Stimulated activated CD8-positive, alpha-beta memory T cell treated with anti-CD3 and anti-CD28 coated beads, Interleukin-2, amount 100 ng/mL, for 48 hours (primary cell): ENCODE results near the gene COL23A1.

Source experiments
- DNase-seq, 2 donors: peaks; one replicate each; pipeline ENCODE4 v3.0.0-alpha.2; 2020; ENCODE audit warnings: low read depth in 2 of 2

COL23A1 gene

GRCh38 chr5:178284093-178284675 is 306.0 kb downstream of the COL23A1 start:
- DNase-seq, result no peak

- no peak for DNase-seq
Observed at GRCh38 chr5:178283520-178283919, 306.7 kb downstream of the COL23A1 start.

GRCh38 chr5:178282391-178282790 is 307.8 kb downstream of the COL23A1 start:
- no peak for DNase-seq

GRCh38 chr5:178281331-178281730 is 308.9 kb downstream of the COL23A1 start:
- DNase-seq, result no peak

- no peak for DNase-seq
Observed at GRCh38 chr5:178280631-178281030, 309.6 kb downstream of the COL23A1 start.

GRCh38 chr5:178279723-178280438 is 310.3 kb downstream of the COL23A1 start:
- DNase-seq, result peak; percentile 45 to 51

GRCh38 chr5:178279026-178279722 is 311.0 kb downstream of the COL23A1 start:
- DNase-seq, result no peak

- no peak for DNase-seq
Observed at GRCh38 chr5:178278358-178279023, 311.7 kb downstream of the COL23A1 start.

GRCh38 chr5:178277866-178278265 is 312.3 kb downstream of the COL23A1 start:
- no peak for DNase-seq

GRCh38 chr5:178277346-178277745 is 312.8 kb downstream of the COL23A1 start:
- DNase-seq, result no peak

- no peak for DNase-seq
Observed at GRCh38 chr5:178274781-178275537, 315.2 kb downstream of the COL23A1 start.

- no peak for DNase-seq
Observed at GRCh38 chr5:178273665-178274541, 316.3 kb downstream of the COL23A1 start.

- DNase-seq, result no peak
Observed at GRCh38 chr5:178273041-178273440, 317.2 kb downstream of the COL23A1 start.

GRCh38 chr5:178272591-178272990 is 317.6 kb downstream of the COL23A1 start:
- no peak for DNase-seq

- no peak for DNase-seq
Observed at GRCh38 chr5:178271726-178272479, 318.3 kb downstream of the COL23A1 start.

GRCh38 chr5:178271231-178271630 is 319.0 kb downstream of the COL23A1 start:
- no peak for DNase-seq

- no peak for DNase-seq
Observed at GRCh38 chr5:178269499-178269898, 320.7 kb downstream of the COL23A1 start.

GRCh38 chr5:178267876-178268275 is 322.3 kb downstream of the COL23A1 start:
- no peak for DNase-seq

- DNase-seq, result no peak
Observed at GRCh38 chr5:178267245-178267644, 322.9 kb downstream of the COL23A1 start.

GRCh38 chr5:178266581-178266980 is 323.6 kb downstream of the COL23A1 start:
- DNase-seq, result no peak
